HepG2 (cell line): Measurements from ENCODE around the gene HSDL1. TPM values are rescaled to one million over a fixed set of nuclear protein-coding genes. Genes with fewer than 3 reads are reported as not detected.
"Not testable (repeated sequence)": the region's sequence is repeated elsewhere in the genome, so short reads cannot be mapped to it uniquely, and the experiment has no call there.

Source experiments
- ATAC-seq: fragments of 200-7000 bp; cut with Tn5 transposase; 3 replicates; pipeline ENCODE4 v1.9.1; 2020; ENCODE audit warnings: mild to moderate bottlenecking, moderate library complexity
- BruUV-seq: library from RNA; stranded (reverse); fragments of 400-500 nt; replicated peaks from 2 replicates; lab custom pipeline; 2021; lab: Mats Ljungman, UMichigan
- CTCF ChIA-PET: fragments of 300-600 bp; formaldehyde crosslinking; extraction: SDS; loops from one replicate; lab custom pipeline; 2021; ENCODE audit warnings: low total read pairs, inconsistent platforms, low intra/inter-chr PET ratio; lab: Yijun Ruan, JAX
- POLR2A ChIA-PET: fragments of 350-600 bp; sonication (Branson Sonifier 250); formaldehyde crosslinking; loops from one replicate; lab custom pipeline; 2020; ENCODE audit warnings: antibody characterized with exemption, inconsistent platforms; lab: Yijun Ruan, JAX
- DNase-seq: peaks from one replicate; pipeline ENCODE4 v3.0.0-alpha.2; 2015; ENCODE audit warnings: low spot score
- FAIRE-seq: peaks from 3 replicates; lab custom pipeline; 2011; peaks lifted over from hg19 to GRCh38; lab: Jason Lieb, UNC
- H2AFZ ChIP-seq: one replicate; pipeline ENCODE4 v1.6.1; 2011; ENCODE audit warnings: low read length, inconsistent platforms
- H3K27ac ChIP-seq: fragments of 300-600 bp; 3 replicates; pipeline ENCODE4 v1.8.0; 2011; ENCODE audit warnings: mixed run types, mild to moderate bottlenecking, mixed read lengths, low read length, inconsistent platforms; ENCODE audit not compliant: insufficient read depth; ENCODE audit errors: extremely low read length
- H3K27me3 ChIP-seq, 2 experiments: fragments of 200-600 bp in 1 of 2; 2 replicates in 1 of 2; 3 replicates in 1 of 2; pipeline versions ENCODE4 v1.6.0 to v1.8.0; 2011; ENCODE audit warnings: low read length in 2 of 2, mild to moderate bottlenecking in 2 of 2, moderate library complexity in 2 of 2, inconsistent platforms in 1 of 2; ENCODE audit not compliant: insufficient read depth in 2 of 2, control insufficient read depth in 1 of 2
- H3K36me3 ChIP-seq, 2 experiments: fragments of 200-600 bp in 1 of 2; replicated peaks in 1 of 2; 2 replicates in 1 of 2; 3 replicates in 1 of 2; pipeline versions ENCODE4 v1.5.1 to v1.8.0; 2011; ENCODE audit warnings: low read length in 2 of 2, inconsistent platforms in 1 of 2; ENCODE audit not compliant: insufficient read depth in 2 of 2, control insufficient read depth in 1 of 2
- H3K4me1 ChIP-seq: 2 replicates; pipeline ENCODE4 v1.5.1; 2012; ENCODE audit warnings: low read length, inconsistent platforms; ENCODE audit not compliant: insufficient read depth
- H3K4me2 ChIP-seq: 2 replicates; pipeline ENCODE4 v1.6.0; 2011; ENCODE audit warnings: low read depth, low read length, inconsistent platforms
- H3K4me3 ChIP-seq, 3 experiments: fragments of 200-600 bp in 1 of 3; sonication (generic), shearing (Covaris generic) in 1 of 3; replicated peaks in 1 of 3; 2 replicates each; pipeline ENCODE4 v1.5.1; 2011 to 2016; ENCODE audit warnings: low read length in 3 of 3, inconsistent platforms in 2 of 3, low read depth in 2 of 3, mild to moderate bottlenecking in 2 of 3, control low read depth in 1 of 3, mixed read lengths in 1 of 3; ENCODE audit not compliant: insufficient read depth in 1 of 3
- H3K79me2 ChIP-seq: one replicate; pipeline ENCODE4 v1.6.1; 2011; ENCODE audit warnings: low read length, inconsistent platforms; ENCODE audit not compliant: insufficient read depth
- H3K9ac ChIP-seq: 2 replicates; pipeline ENCODE4 v1.6.0; 2011; ENCODE audit warnings: mild to moderate bottlenecking, low read depth, low read length, inconsistent platforms; ENCODE audit not compliant: insufficient read depth
- H3K9me3 ChIP-seq: 2 replicates; pipeline ENCODE4 v1.5.1; 2012; ENCODE audit warnings: mild to moderate bottlenecking, low read length
- H4K20me1 ChIP-seq: 2 replicates; pipeline ENCODE4 v1.6.0; 2011; ENCODE audit warnings: inconsistent platforms, mild to moderate bottlenecking, low read length, moderate library complexity; ENCODE audit not compliant: insufficient read depth
- GFI1 ChIP-seq: sonication (generic); formaldehyde crosslinking; IDR thresholded peaks from 2 replicates; pipeline ENCODE4 v1.5.0; 2020; ENCODE audit warnings: missing genetic modification reagents, mild to moderate bottlenecking, borderline replicate concordance
- KDM5A ChIP-seq: fragments of 200-600 bp; sonication (generic); IDR thresholded peaks from 2 replicates; pipeline ENCODE4 v1.7.0; 2018; ENCODE audit warnings: antibody characterized with exemption, mild to moderate bottlenecking, low read length, borderline replicate concordance
- ZNF598 ChIP-seq: sonication (generic); formaldehyde crosslinking; IDR thresholded peaks from 2 replicates; pipeline ENCODE4 v1.5.1; 2020; ENCODE audit warnings: mild to moderate bottlenecking, missing genetic modification reagents, borderline replicate concordance
- ZNF766 ChIP-seq: sonication (generic); formaldehyde crosslinking; IDR thresholded peaks from 2 replicates; pipeline ENCODE4 v1.5.0; 2020; ENCODE audit warnings: missing genetic modification reagents, borderline replicate concordance
- WGBS: methylation state at CpG from one replicate; pipeline ENCODE4 v1.1.6; 2017; ENCODE audit warnings: low lambda C conversion rate; 5-methylcytosine and 5-hydroxymethylcytosine counted together
- in situ Hi-C: cut with HindIII; loops from 2 replicates; pipeline ENCODE4 v1.10.0; 2017; ENCODE audit warnings: low pct_unique_long_range_greater_than_20kb; ENCODE audit not compliant: extremely low pct_ligation_motif_present
- intact Hi-C: fragments of 100-400 bp; cut with micrococcal nuclease; formaldehyde crosslinking; loops from one replicate; pipeline ENCODE4 v1.10.0; 2022; ENCODE audit not compliant: unreplicated experiment
- polyA plus RNA-seq, 8 experiments: library from polyadenylated mRNA; depleted of rRNA in 3 of 8; stranded (reverse) in 7 of 8; unstranded in 1 of 8; fragments of >200 nt; fragmentation: Illumina TruSeq in 4 of 8; extraction: Trizol in 4 of 8; gene quantifications; 2 replicates each; pipeline versions ENCODE4 v1.2.1 to v1.2.3, GENCODE V29; 2011 to 2016; ENCODE audit warnings: low read depth in 4 of 8, missing spikeins in 1 of 8, mixed read lengths in 1 of 8; ENCODE audit not compliant: insufficient read depth in 1 of 8
- total RNA-seq, 5 experiments: library from RNA; depleted of rRNA; stranded (reverse); fragments of >200 nt; fragmentation: Illumina TruSeq; extraction: Trizol; gene quantifications; 2 replicates each; pipeline ENCODE4 v1.2.3, GENCODE V29; 2016; ENCODE audit warnings: low read depth in 1 of 5
- TF ChIP-seq, protein P1 (sequence below): sonication (generic); formaldehyde crosslinking; conservative IDR thresholded peaks from 2 replicates; pipeline ENCODE4 v1.4.0; 2020; ENCODE audit warnings: missing genetic modification reagents
- TF ChIP-seq, protein P2 (sequence below): sonication (generic); formaldehyde crosslinking; IDR thresholded peaks from 2 replicates; pipeline ENCODE4 v1.8.0; 2022; ENCODE audit warnings: missing genetic modification reagents, mild to moderate bottlenecking, inconsistent platforms, borderline replicate concordance
- TF ChIP-seq, protein P3 (sequence below): sonication (generic); formaldehyde crosslinking; IDR thresholded peaks from 2 replicates; pipeline ENCODE4 v1.5.0; 2020; ENCODE audit warnings: mild to moderate bottlenecking, missing genetic modification reagents

The HSDL1 gene
- total and polyA plus RNA-seq, 2 of the 13 experiments (the other 11 are each of a cell fraction or from before 2014, with no cell fraction given): 49.2 to 49.7 TPM

DNA sequence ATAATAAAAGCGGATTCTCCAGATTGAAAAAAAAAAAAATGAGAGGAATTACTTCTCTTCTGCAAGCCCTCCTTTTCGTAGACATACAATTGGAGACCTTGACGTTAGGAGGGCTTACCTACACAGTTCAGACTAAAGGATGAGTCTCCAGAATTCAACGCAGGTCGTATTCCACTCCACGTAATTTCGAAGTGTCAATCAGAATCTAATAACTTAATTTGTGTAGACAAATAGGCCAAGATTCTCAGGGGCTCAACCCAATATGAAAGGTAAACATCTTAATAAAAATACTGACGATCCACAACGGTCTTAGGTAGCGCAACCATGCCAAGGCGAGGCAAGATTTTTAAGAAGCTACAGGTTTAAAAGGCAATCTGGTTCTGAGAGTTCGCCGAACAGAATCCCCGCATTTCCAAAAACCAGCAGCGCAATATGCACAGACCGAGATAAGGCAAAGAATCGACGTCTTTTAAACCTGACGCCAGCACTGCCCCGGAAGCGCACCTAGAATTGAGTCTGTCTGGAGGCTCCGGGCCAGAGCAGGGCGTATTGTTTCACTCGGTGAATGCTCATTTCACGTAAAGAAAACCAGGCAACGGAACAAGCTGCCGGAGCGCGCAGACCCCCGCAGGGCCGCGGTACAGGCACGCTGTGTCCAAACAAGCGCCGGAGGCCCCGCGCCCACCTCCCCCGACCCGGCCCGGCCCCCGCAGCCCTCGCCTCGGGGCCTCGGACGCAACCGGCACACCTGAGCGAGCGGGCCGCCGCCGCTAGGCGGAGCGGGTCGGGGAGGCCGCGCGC lies 28.9 kb downstream of the HSDL1 start (continued):
- TF ChIP-seq, protein P1, sequence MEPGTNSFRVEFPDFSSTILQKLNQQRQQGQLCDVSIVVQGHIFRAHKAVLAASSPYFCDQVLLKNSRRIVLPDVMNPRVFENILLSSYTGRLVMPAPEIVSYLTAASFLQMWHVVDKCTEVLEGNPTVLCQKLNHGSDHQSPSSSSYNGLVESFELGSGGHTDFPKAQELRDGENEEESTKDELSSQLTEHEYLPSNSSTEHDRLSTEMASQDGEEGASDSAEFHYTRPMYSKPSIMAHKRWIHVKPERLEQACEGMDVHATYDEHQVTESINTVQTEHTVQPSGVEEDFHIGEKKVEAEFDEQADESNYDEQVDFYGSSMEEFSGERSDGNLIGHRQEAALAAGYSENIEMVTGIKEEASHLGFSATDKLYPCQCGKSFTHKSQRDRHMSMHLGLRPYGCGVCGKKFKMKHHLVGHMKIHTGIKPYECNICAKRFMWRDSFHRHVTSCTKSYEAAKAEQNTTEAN (CRISPR knock-in tag): 0 out of 2 replicates have a peak, but pooled peaks have one; percentile 9
- peak; percentile 43; the same call in 1 of the 2 replicates for TF ChIP-seq ZNF766 (CRISPR knock-in tag)
- TF ChIP-seq, protein P2, sequence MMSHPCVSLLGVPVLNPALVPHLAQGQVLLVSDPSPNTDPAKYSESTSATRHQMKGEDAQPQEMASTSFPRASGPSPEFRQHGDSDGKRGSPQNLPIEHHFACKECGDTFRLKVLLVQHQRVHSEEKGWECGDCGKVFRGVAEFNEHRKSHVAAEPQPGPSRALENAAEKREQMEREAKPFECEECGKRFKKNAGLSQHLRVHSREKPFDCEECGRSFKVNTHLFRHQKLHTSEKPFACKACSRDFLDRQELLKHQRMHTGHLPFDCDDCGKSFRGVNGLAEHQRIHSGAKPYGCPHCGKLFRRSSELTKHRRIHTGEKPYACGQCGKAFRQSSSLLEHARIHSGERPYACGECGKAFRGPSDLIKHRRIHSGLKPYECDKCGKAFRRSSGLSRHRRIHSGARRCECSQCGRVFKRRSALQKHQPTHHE (CRISPR knock-in tag): 0 out of 2 replicates have a peak, but pooled peaks have one; percentile 9
- TF ChIP-seq ZNF598 (CRISPR knock-in tag): no peak
- 0 out of 2 replicates have a peak, but pooled peaks have one; percentile 9 for TF ChIP-seq GFI1 (CRISPR knock-in tag)
- TF ChIP-seq KDM5A: peak; percentile 70; the same call in 1 of the 2 replicates

DNA sequence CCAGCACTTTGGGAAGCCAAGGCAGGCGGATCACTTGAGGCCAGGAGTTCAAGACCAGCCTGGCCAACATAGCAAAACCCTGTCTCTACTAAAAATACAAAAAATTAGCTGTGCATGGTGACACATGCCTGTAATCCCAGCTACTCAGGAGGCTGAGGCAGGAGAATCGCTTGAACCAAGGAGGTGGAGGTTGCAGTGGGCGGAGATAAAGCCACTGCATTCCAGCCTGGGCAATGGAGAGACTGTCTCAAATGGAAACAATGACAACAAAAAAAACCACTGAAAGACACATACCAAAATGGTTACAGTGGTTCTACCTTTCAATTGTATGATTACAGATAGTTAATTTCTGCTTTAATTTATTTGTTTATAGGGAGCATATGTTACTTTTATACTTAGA lies 33.0 kb downstream of the HSDL1 start:
- POLR2A ChIA-PET: interaction anchor here (2.2 kb wide), 1 partner anchor 27 kb away, joined by 7 read pairs; no protein-coding TSS in a partner anchor
- peaks cover 90% of the 10 kb centered on the region for H3K79me2 ChIP-seq
- intact Hi-C loops: not testable (repeated sequence)

More for the DNA sequence above, 33.0 kb downstream of the HSDL1 start:
- not testable (repeated sequence) for H4K20me1 ChIP-seq, DNase-seq, H3K4me3 ChIP-seq, H3K9me3 ChIP-seq, H3K27ac ChIP-seq, H2AFZ ChIP-seq
- WGBS: 98% methylated on average over 3 of the region's 3 CpGs
- TF ChIP-seq, protein P3, sequence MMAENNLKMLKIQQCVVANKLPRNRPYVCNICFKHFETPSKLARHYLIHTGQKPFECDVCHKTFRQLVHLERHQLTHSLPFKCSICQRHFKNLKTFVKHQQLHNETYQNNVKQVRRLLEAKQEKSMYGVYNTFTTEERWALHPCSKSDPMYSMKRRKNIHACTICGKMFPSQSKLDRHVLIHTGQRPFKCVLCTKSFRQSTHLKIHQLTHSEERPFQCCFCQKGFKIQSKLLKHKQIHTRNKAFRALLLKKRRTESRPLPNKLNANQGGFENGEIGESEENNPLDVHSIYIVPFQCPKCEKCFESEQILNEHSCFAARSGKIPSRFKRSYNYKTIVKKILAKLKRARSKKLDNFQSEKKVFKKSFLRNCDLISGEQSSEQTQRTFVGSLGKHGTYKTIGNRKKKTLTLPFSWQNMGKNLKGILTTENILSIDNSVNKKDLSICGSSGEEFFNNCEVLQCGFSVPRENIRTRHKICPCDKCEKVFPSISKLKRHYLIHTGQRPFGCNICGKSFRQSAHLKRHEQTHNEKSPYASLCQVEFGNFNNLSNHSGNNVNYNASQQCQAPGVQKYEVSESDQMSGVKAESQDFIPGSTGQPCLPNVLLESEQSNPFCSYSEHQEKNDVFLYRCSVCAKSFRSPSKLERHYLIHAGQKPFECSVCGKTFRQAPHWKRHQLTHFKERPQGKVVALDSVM (CRISPR knock-in tag): peak; percentile 49; the same call in 1 of the 2 replicates
- TF ChIP-seq, all 625 proteins: peak for 1; not testable (repeated sequence) for 624
- H3K4me2 ChIP-seq, CTCF ChIA-PET, H3K27me3 ChIP-seq, BruUV-seq, FAIRE-seq, H3K9ac ChIP-seq, in situ Hi-C loops, ATAC-seq: not testable (repeated sequence)
- peaks cover 16 to 28% of the 10 kb centered on the region in 2 experiments for H3K36me3 ChIP-seq
- H3K4me1 ChIP-seq: peaks cover 21% of the 10 kb centered on the region
